Lower leg skin (tissue), 3 donors: ENCODE results near the gene DHX30.

ENCODE experiments used
- POLR2A ChIP-seq, 2 donors: fragments of 450-650 bp; IDR thresholded peaks; one replicate each; pipeline ENCODE4 v1.6.1; 2016 to 2017; ENCODE audit warnings: antibody characterized with exemption in 2 of 2, mild to moderate bottlenecking in 1 of 2, moderate library complexity in 1 of 2
- TF ChIP-seq, protein P1 (sequence below), 3 donors: fragments of 450-650 bp; IDR thresholded peaks; one replicate each; pipeline ENCODE4 v1.5.1; 2016; ENCODE audit warnings: antibody characterized with exemption in 3 of 3, mild to moderate bottlenecking in 3 of 3, moderate library complexity in 2 of 3

GRCh38 chr3:47863391-47864128 is 60.6 kb downstream of the DHX30 start:
- TF ChIP-seq, protein P1, sequence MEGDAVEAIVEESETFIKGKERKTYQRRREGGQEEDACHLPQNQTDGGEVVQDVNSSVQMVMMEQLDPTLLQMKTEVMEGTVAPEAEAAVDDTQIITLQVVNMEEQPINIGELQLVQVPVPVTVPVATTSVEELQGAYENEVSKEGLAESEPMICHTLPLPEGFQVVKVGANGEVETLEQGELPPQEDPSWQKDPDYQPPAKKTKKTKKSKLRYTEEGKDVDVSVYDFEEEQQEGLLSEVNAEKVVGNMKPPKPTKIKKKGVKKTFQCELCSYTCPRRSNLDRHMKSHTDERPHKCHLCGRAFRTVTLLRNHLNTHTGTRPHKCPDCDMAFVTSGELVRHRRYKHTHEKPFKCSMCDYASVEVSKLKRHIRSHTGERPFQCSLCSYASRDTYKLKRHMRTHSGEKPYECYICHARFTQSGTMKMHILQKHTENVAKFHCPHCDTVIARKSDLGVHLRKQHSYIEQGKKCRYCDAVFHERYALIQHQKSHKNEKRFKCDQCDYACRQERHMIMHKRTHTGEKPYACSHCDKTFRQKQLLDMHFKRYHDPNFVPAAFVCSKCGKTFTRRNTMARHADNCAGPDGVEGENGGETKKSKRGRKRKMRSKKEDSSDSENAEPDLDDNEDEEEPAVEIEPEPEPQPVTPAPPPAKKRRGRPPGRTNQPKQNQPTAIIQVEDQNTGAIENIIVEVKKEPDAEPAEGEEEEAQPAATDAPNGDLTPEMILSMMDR (IDR thresholded peaks at IDR 0.05): no peak
- TF ChIP-seq POLR2A (IDR thresholded peaks at IDR 0.05): no peak
